Caco-2 (cell line): ENCODE data around the gene AQP6. TPM values are rescaled to one million over a fixed set of nuclear protein-coding genes. Genes with fewer than 3 reads are reported as not detected.

Source experiments
- BruUV-seq: library from RNA; stranded (reverse); fragments of 400-500 nt; replicated peaks from 2 replicates; lab custom pipeline; 2021; lab: Mats Ljungman, UMichigan
- CTCF ChIA-PET: fragments of 300-600 bp; sonication (Branson Sonifier 250); formaldehyde crosslinking; loops from one replicate; lab custom pipeline; 2022; ENCODE audit warnings: antibody characterized with exemption; lab: Charles Lee
- POLR2A ChIA-PET: fragments of 300-600 bp; sonication (Branson Sonifier 250); formaldehyde crosslinking; loops from one replicate; lab custom pipeline; 2022; ENCODE audit warnings: antibody characterized with exemption; lab: Charles Lee
- DNase-seq, 2 experiments: peaks; one replicate each; pipeline versions ENCODE4 v3.0.0 to v3.0.0-alpha.2; 2020 to 2022
- H3K27me3 ChIP-seq: replicated peaks from 2 replicates; pipeline ENCODE4 v1.6.0; 2011; ENCODE audit warnings: low read length; ENCODE audit not compliant: control insufficient read depth, insufficient read depth
- H3K36me3 ChIP-seq: 2 replicates; pipeline ENCODE4 v1.5.1; 2011; ENCODE audit warnings: low read length; ENCODE audit not compliant: control insufficient read depth, insufficient read depth
- H3K4me1 ChIP-seq: fragments of 250-450 bp; sonication (Bioruptor Pico); 2 replicates; pipeline ENCODE4 v1.5.1; 2020; ENCODE audit warnings: mild to moderate bottlenecking
- H3K4me3 ChIP-seq: 2 replicates; pipeline ENCODE4 v1.5.1; 2011; ENCODE audit warnings: low read depth, mild to moderate bottlenecking, control low read depth, low read length
- H3K9me3 ChIP-seq: fragments of 250-450 bp; sonication (Bioruptor Pico); 2 replicates; pipeline ENCODE4 v1.5.1; 2020; ENCODE audit warnings: mild to moderate bottlenecking, moderate library complexity
- H3K27ac Mint-ChIP-seq: one replicate; pipeline ENCODE4 v1.8.0; 2022; ENCODE audit warnings: mixed read lengths; ENCODE audit not compliant: unreplicated experiment
- H3K27me3 Mint-ChIP-seq: one replicate; pipeline ENCODE4 v1.8.0; 2022; ENCODE audit warnings: mixed read lengths; ENCODE audit not compliant: insufficient read depth, unreplicated experiment
- H3K36me3 Mint-ChIP-seq: one replicate; pipeline ENCODE4 v1.8.0; 2022; ENCODE audit warnings: mild to moderate bottlenecking, mixed read lengths; ENCODE audit not compliant: insufficient read depth, unreplicated experiment
- H3K4me1 Mint-ChIP-seq: one replicate; pipeline ENCODE4 v1.8.0; 2022; ENCODE audit warnings: low read depth, mixed read lengths; ENCODE audit not compliant: unreplicated experiment
- H3K4me3 Mint-ChIP-seq: one replicate; pipeline ENCODE4 v1.8.0; 2022; ENCODE audit warnings: mild to moderate bottlenecking, moderate library complexity, mixed read lengths; ENCODE audit not compliant: unreplicated experiment
- H3K9me3 Mint-ChIP-seq: one replicate; pipeline ENCODE4 v1.8.0; 2022; ENCODE audit warnings: mixed read lengths; ENCODE audit not compliant: unreplicated experiment
- intact Hi-C: fragments of 100-400 bp; cut with micrococcal nuclease; formaldehyde crosslinking; loops from one replicate; pipeline ENCODE4 v1.10.0; 2022; ENCODE audit not compliant: unreplicated experiment
- total RNA-seq: library from RNA; stranded (reverse); gene quantifications from 2 replicates; pipeline ENCODE4 v1.2.3, GENCODE V29; 2022
- TF ChIP-seq, protein P1 (sequence below), 2 experiments: fragments of 200-600 bp in 1 of 2; IDR thresholded peaks; 1 replicate in 1 of 2; 2 replicates in 1 of 2; pipeline versions ENCODE4 v1.5.1 to v1.8.0; 2011 to 2022; ENCODE audit warnings: antibody characterized with exemption in 1 of 2, control low read depth in 1 of 2, inconsistent platforms in 1 of 2, low read depth in 1 of 2, low read length in 1 of 2, mild to moderate bottlenecking in 1 of 2, moderate library complexity in 1 of 2; ENCODE audit not compliant: insufficient read depth in 1 of 2, severe bottlenecking in 1 of 2, unreplicated experiment in 1 of 2

AQP6 gene
- total RNA-seq, 1 experiment from 2014 or later, result not detected

DNA sequence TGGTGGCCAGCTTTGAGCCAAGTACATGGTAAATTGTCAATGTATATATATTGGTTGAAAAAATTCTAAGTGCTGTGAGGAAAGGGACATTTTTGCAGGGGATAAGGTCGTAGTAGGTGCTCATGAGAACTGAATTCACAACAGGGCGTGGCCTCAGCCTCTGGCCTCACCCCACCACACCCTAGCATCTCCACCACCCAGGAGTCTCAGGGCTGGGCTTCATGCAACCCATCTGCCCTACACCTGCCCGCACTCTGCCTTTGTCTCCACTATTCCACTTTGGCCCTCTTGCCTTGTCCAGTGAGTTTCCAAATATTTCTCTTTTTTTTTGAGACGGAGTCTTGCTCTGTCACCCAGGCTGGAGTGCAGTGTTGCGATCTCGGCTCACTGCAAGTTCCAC, 44.3 kb upstream of the AQP6 start:
- Histone ChIP-seq H3K9me3 (no peaks in the 10 kb centered on the region), H3K27me3 (no peaks in the 10 kb centered on the region), H3K4me1 (no peaks in the 10 kb centered on the region), H3K4me3 (no peak overlapping the region), H3K36me3 (no peaks in the 10 kb centered on the region)
- no peaks in the 10 kb centered on the region for H3K27me3 Mint-ChIP-seq
- H3K4me3 Mint-ChIP-seq, result no peak overlapping the region
- no TSS peak for BruUV-seq
- no peaks in the 10 kb centered on the region for H3K9me3 Mint-ChIP-seq
- CTCF ChIA-PET, result interaction anchor here (0.9 to 1.1 kb wide), 2 partner anchors 39 to 62 kb away, joined by 3 to 4 read pairs; no protein-coding TSS in a partner anchor
- H3K36me3 Mint-ChIP-seq, result no peaks in the 10 kb centered on the region
- no peaks in the 10 kb centered on the region for H3K4me1 Mint-ChIP-seq
- no peak overlapping the region for H3K27ac Mint-ChIP-seq
- intact Hi-C loops, result no loop called here
- POLR2A ChIA-PET, result interaction anchor here (0.6 kb wide), 1 partner anchor 233 kb away, joined by 6 read pairs; no protein-coding TSS in a partner anchor
- DNase-seq, result no peak
- TF ChIP-seq, protein P1, sequence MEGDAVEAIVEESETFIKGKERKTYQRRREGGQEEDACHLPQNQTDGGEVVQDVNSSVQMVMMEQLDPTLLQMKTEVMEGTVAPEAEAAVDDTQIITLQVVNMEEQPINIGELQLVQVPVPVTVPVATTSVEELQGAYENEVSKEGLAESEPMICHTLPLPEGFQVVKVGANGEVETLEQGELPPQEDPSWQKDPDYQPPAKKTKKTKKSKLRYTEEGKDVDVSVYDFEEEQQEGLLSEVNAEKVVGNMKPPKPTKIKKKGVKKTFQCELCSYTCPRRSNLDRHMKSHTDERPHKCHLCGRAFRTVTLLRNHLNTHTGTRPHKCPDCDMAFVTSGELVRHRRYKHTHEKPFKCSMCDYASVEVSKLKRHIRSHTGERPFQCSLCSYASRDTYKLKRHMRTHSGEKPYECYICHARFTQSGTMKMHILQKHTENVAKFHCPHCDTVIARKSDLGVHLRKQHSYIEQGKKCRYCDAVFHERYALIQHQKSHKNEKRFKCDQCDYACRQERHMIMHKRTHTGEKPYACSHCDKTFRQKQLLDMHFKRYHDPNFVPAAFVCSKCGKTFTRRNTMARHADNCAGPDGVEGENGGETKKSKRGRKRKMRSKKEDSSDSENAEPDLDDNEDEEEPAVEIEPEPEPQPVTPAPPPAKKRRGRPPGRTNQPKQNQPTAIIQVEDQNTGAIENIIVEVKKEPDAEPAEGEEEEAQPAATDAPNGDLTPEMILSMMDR (IDR thresholded peaks at IDR 0.05; ENCODE audit: insufficient read depth in 1 of 2, low read depth in 1 of 2, low read length in 1 of 2, severe bottlenecking in 1 of 2, unreplicated experiment in 1 of 2), result no peak

DNA sequence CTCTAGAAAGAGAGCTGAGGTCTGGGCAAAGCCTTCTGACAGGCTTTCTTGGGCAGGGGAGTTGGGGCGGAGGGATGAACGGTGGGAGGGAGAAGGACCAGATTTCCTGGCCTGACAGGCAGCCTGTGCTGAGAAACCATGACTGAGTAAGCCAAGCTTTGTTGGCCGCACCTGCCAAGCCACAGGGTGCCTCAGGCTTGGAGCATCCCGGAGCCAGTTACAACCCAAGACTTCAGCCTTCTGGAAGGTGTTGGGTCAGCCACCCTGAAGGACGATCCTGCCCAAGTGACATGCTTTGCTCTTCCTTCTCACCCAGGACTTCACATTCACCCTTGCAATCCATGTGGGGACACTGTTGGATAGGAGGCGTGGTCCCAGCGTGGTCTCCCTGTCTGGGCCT, 43.2 kb upstream of the AQP6 start:
- H3K4me1 Mint-ChIP-seq, result no peaks in the 10 kb centered on the region
- Histone ChIP-seq H3K4me1 (no peaks in the 10 kb centered on the region), H3K27me3 (no peaks in the 10 kb centered on the region), H3K9me3 (no peaks in the 10 kb centered on the region), H3K36me3 (no peaks in the 10 kb centered on the region), H3K4me3 (no peak overlapping the region)
- H3K27ac Mint-ChIP-seq, result no peak overlapping the region
- intact Hi-C loops, result no loop called here
- H3K4me3 Mint-ChIP-seq, result no peak overlapping the region
- H3K27me3 Mint-ChIP-seq, result no peaks in the 10 kb centered on the region
- no TSS peak for BruUV-seq
- ChIA-PET CTCF (interaction anchor here (0.5 kb wide), 1 partner anchor 84 kb away, joined by 8 read pairs; no protein-coding TSS in a partner anchor), POLR2A (no interaction called here)
- TF ChIP-seq, protein P1 (IDR thresholded peaks at IDR 0.05; ENCODE audit: insufficient read depth in 1 of 2, low read depth in 1 of 2, low read length in 1 of 2, severe bottlenecking in 1 of 2, unreplicated experiment in 1 of 2), result no peak
- H3K36me3 Mint-ChIP-seq, result no peaks in the 10 kb centered on the region
- no peak for DNase-seq
- no peaks in the 10 kb centered on the region for H3K9me3 Mint-ChIP-seq

DNA sequence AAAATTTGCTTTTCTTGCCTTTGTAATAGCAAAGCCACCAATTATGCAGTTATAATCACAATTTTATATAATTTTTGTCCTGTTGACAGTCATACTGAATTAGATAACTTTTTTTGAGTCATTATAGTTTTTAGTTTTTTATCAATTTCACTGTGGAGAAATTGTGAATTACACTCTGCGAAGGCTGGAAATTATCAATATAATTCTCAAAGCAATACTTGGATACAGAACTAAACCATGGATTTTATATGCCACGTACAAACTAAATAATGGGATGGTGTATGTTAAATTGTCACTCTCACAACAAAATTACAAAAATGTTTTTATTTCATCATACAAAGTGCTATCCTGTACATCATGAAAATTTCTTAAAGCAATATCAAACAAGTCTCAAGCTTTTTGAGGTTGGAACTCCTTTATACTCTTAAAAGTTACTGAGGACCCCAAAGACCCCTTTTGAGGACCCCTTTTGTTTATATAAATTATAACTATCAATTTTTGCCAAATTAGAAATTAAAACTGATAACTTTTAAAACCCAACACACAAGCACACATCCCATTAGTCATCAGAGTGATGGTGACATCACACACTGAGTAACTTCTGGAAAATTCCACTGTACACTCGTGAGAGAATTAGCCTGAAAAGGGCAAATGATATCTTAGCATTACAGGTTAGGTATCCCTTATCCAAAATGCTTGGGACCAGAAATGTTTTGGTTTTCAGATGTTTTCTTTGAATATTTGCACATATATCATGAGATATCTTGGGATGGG, 42.0 kb upstream of the AQP6 start:
- no peak overlapping the region for H3K27ac Mint-ChIP-seq
- intact Hi-C loops, result no loop called here
- H3K4me1 ChIP-seq, result no peaks in the 10 kb centered on the region
- H3K27me3 Mint-ChIP-seq, result no peaks in the 10 kb centered on the region
- no peak overlapping the region for H3K4me3 ChIP-seq
- no peak overlapping the region for H3K4me3 Mint-ChIP-seq
- H3K9me3 ChIP-seq, result no peaks in the 10 kb centered on the region
- CTCF ChIA-PET, result no interaction called here
- POLR2A ChIA-PET, result no interaction called here
- TF ChIP-seq, protein P1 (IDR thresholded peaks at IDR 0.05; ENCODE audit: insufficient read depth in 1 of 2, low read depth in 1 of 2, low read length in 1 of 2, severe bottlenecking in 1 of 2, unreplicated experiment in 1 of 2), result no peak
- H3K9me3 Mint-ChIP-seq, result no peaks in the 10 kb centered on the region
- no peaks in the 10 kb centered on the region for H3K36me3 ChIP-seq
- H3K36me3 Mint-ChIP-seq, result no peaks in the 10 kb centered on the region
- H3K27me3 ChIP-seq, result no peaks in the 10 kb centered on the region
- no TSS peak for BruUV-seq
- DNase-seq, result no peak
- H3K4me1 Mint-ChIP-seq, result no peaks in the 10 kb centered on the region
